Thoracic aorta (tissue), 2 donors: Measurements from ENCODE around the gene WDR75. TPM values are rescaled to one million over a fixed set of nuclear protein-coding genes. Genes with fewer than 3 reads are reported as not detected.

Experiments used
- ATAC-seq: fragments of 150-250 bp; one replicate; pipeline ENCODE4 v1.8.0; 2017; ENCODE audit warnings: low read depth; ENCODE audit not compliant: insufficient number of reproducible peaks, low FRiP score
- DNase-seq: peaks from one replicate; pipeline ENCODE4 v3.0.0-alpha.2; 2020; ENCODE audit warnings: low spot score
- H3K27ac ChIP-seq, 2 donors: fragments of 200-600 bp; sonication (generic); 1 replicate in 1 of 2; 2 replicates in 1 of 2; pipeline ENCODE4 v1.5.1; 2016; ENCODE audit warnings: mild to moderate bottlenecking in 2 of 2, moderate library complexity in 2 of 2
- H3K27me3 ChIP-seq: fragments of 200-600 bp; sonication (generic); replicated peaks from 2 replicates; pipeline ENCODE4 v1.6.0; 2016; ENCODE audit warnings: mild to moderate bottlenecking; ENCODE audit not compliant: insufficient read depth
- H3K36me3 ChIP-seq: fragments of 200-600 bp; sonication (generic); one replicate; pipeline ENCODE4 v1.5.1; 2016
- H3K4me1 ChIP-seq, 2 donors: fragments of 200-600 bp; sonication (generic); 1 replicate in 1 of 2; 2 replicates in 1 of 2; pipeline versions ENCODE4 v1.5.1 to v1.6.0; 2016; ENCODE audit warnings: low read depth in 2 of 2, mild to moderate bottlenecking in 1 of 2; ENCODE audit not compliant: control insufficient read depth in 1 of 2
- H3K4me3 ChIP-seq: fragments of 200-600 bp; sonication (generic); 2 replicates; pipeline ENCODE4 v1.5.1; 2016; ENCODE audit warnings: mild to moderate bottlenecking
- H3K9me3 ChIP-seq: fragments of 200-600 bp; sonication (generic); 2 replicates; pipeline ENCODE4 v1.5.1; 2016
- CTCF ChIP-seq: fragments of 200-600 bp; sonication (generic); IDR thresholded peaks from one replicate; pipeline ENCODE4 v1.5.1; 2019; ENCODE audit warnings: antibody characterized with exemption
- total RNA-seq, 2 donors: library from RNA; depleted of rRNA; stranded (reverse); fragments of >200 nt; gene quantifications; one replicate each; pipeline versions ENCODE4 v1.1.0 to v1.2.3, GENCODE V29; 2016

Gene WDR75
- total RNA-seq, 2 donors from 2014 or later, result 34.8 to 58.7 TPM

DNA sequence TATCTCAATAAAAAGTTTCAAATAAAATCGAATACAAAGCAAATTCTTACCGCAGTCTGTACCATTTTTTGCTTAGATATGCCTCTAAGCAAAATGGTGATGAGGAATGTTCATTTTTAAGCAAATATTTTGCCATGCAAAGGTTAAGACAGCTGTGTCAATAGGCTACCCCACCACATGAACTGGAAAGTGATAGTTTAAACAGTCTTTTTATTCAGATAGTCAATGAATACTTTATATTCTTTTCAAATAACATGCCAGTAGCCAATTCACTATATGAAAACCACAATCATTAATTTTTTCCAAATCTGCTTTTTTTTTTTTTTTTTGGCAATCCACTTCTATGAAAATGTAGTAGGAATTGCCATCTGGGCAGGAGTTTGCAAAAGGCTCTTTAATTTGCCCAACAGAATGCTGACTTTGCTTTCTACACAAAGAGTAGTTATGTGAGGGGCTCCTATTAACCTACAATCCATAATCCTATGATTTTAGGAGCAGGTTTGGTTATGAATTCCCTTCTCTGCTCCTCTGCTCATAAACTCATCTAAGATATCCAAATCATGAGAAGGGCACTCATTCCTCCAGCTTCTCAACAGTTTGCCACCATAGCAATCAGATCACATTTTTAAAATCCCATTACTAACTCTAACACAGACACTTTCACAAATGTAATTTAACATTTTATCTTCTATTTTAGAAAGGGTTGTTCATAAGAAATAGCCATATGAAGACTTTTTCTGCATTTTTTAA is 70.1 kb downstream of the WDR75 start:
- no peak overlapping the region for H3K27ac ChIP-seq
- H3K4me1 ChIP-seq, result peaks cover 15 to 22% of the 10 kb centered on the region in 2 donors
- H3K36me3 ChIP-seq, result no peaks in the 10 kb centered on the region
- ATAC-seq, result no peak
- no peak for TF ChIP-seq CTCF
- DNase-seq, result no peak
- no peaks in the 10 kb centered on the region for H3K9me3 ChIP-seq
- H3K27me3 ChIP-seq, result no peaks in the 10 kb centered on the region
- no peak overlapping the region for H3K4me3 ChIP-seq

- H3K27me3 ChIP-seq, result no peaks in the 10 kb centered on the region
- H3K36me3 ChIP-seq, result no peaks in the 10 kb centered on the region
- DNase-seq (no peak), ATAC-seq (no peak)
- TF ChIP-seq CTCF, result no peak
- H3K27ac ChIP-seq, result no peak overlapping the region
- no peaks in the 10 kb centered on the region for H3K9me3 ChIP-seq
- no peak overlapping the region for H3K4me3 ChIP-seq
- peaks cover 15 to 24% of the 10 kb centered on the region in 2 donors for H3K4me1 ChIP-seq
These were observed 70.7 kb downstream of the WDR75 start for GRCh38 chr2:189511960-189512319.

GRCh38 chr2:189512879-189513278 is 71.6 kb downstream of the WDR75 start:
- no peaks in the 10 kb centered on the region for H3K27me3 ChIP-seq
- no peak for ATAC-seq
- H3K4me1 ChIP-seq, result peaks cover 15 to 33% of the 10 kb centered on the region in 2 donors
- no peak overlapping the region for H3K27ac ChIP-seq
- H3K36me3 ChIP-seq, result no peaks in the 10 kb centered on the region
- H3K4me3 ChIP-seq, result no peak overlapping the region
- no peak for DNase-seq
- TF ChIP-seq CTCF, result no peak
- H3K9me3 ChIP-seq, result no peaks in the 10 kb centered on the region

DNA sequence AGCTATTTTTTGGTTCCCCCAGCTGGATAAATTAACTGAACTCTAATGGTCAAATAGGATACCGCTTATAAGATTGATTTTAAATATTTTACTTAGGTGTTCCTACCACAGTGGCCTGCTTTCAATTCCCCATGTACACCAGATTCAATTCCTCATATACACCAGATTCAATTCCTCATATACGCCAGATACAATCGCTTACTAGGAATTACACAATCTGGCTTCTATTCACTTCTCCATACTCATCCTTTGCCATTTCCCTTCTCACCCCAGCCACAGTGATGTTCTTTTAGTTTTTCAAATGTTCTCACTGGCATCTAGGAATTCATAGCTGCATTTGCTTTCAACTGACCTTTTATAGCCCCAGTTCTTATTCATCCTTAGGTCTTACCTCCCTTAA is 72.8 kb downstream of the WDR75 start:
- no peaks in the 10 kb centered on the region for H3K36me3 ChIP-seq
- DNase-seq, result no peak
- no peaks in the 10 kb centered on the region for H3K27me3 ChIP-seq
- no peaks in the 10 kb centered on the region for H3K9me3 ChIP-seq
- no peak overlapping the region for H3K4me3 ChIP-seq
- ATAC-seq, result no peak
- no peak for TF ChIP-seq CTCF
- peak overlapping the region in 1 of 2 donors; percentile 43 for H3K27ac ChIP-seq
- H3K4me1 ChIP-seq, result peaks cover 15 to 39% of the 10 kb centered on the region in 2 donors

GRCh38 chr2:189515264-189515663 is 74.0 kb downstream of the WDR75 start:
- Histone ChIP-seq H3K27ac (peak overlapping the region in 1 of 2 donors; percentile 43), H3K4me1 (peaks cover 15 to 41% of the 10 kb centered on the region in 2 donors), H3K36me3 (no peaks in the 10 kb centered on the region), H3K9me3 (no peaks in the 10 kb centered on the region), H3K27me3 (no peaks in the 10 kb centered on the region), H3K4me3 (no peak overlapping the region)
- DNase-seq (no peak), ATAC-seq (peak; percentile 75)
- TF ChIP-seq CTCF, result no peak
